MCF 10A (cell line): ENCODE measurements around the gene CD52. TPM values are rescaled to one million over a fixed set of nuclear protein-coding genes. Genes with fewer than 3 reads are reported as not detected.
"Not testable (repeated sequence)": the region's sequence is repeated elsewhere in the genome, so short reads cannot be mapped to it uniquely, and the experiment has no call there.

Source experiments
- BruUV-seq: library from RNA; stranded (reverse); fragments of 400-500 nt; replicated peaks from 2 replicates; lab custom pipeline; 2021; lab: Mats Ljungman, UMichigan
- CTCF ChIA-PET: fragments of 300-600 bp; sonication (Branson Sonifier 250); formaldehyde crosslinking; extraction: SDS; loops from one replicate; lab custom pipeline; 2021; ENCODE audit warnings: antibody characterized with exemption, inconsistent platforms; lab: Yijun Ruan, JAX
- POLR2A ChIA-PET: fragments of 300-600, 350-650 bp; sonication (Branson Sonifier 250); formaldehyde crosslinking; extraction: SDS; loops from one replicate; lab custom pipeline; 2020; ENCODE audit warnings: antibody characterized with exemption, inconsistent platforms; lab: Yijun Ruan, JAX
- DNase-seq: peaks from one replicate; pipeline ENCODE4 v3.0.0-alpha.2; 2018; ENCODE audit not compliant: unreplicated experiment
- H3K27ac Mint-ChIP-seq: one replicate; pipeline ENCODE4 v1.8.0; 2022; ENCODE audit warnings: mild to moderate bottlenecking, low read depth, mixed read lengths; ENCODE audit not compliant: unreplicated experiment
- H3K27me3 Mint-ChIP-seq: one replicate; pipeline ENCODE4 v1.8.0; 2022; ENCODE audit warnings: mixed read lengths; ENCODE audit not compliant: insufficient read depth, unreplicated experiment
- H3K36me3 Mint-ChIP-seq: one replicate; pipeline ENCODE4 v1.8.0; 2022; ENCODE audit warnings: mild to moderate bottlenecking, moderate library complexity, mixed read lengths; ENCODE audit not compliant: insufficient read depth, unreplicated experiment
- H3K4me1 Mint-ChIP-seq: one replicate; pipeline ENCODE4 v1.8.0; 2022; ENCODE audit warnings: mixed read lengths; ENCODE audit not compliant: insufficient read depth, unreplicated experiment
- H3K4me3 Mint-ChIP-seq: one replicate; pipeline ENCODE4 v1.8.0; 2022; ENCODE audit warnings: mild to moderate bottlenecking, moderate library complexity, mixed read lengths; ENCODE audit not compliant: unreplicated experiment
- H3K9me3 Mint-ChIP-seq: one replicate; pipeline ENCODE4 v1.8.0; 2022; ENCODE audit warnings: mixed read lengths; ENCODE audit not compliant: unreplicated experiment
- intact Hi-C: fragments of 100-400 bp; cut with micrococcal nuclease; formaldehyde crosslinking; loops from 2 replicates; pipeline ENCODE4 v1.14.1; 2022
- total RNA-seq: library from RNA; stranded (reverse); gene quantifications from 2 replicates; pipeline ENCODE4 v1.2.3, GENCODE V29; 2022
- TF ChIP-seq, protein P1 (sequence below): fragments of 200-600 bp; IDR thresholded peaks from one replicate; pipeline ENCODE4 v1.8.0; 2022; ENCODE audit warnings: antibody characterized with exemption, mild to moderate bottlenecking; ENCODE audit not compliant: unreplicated experiment

CD52 gene
- total RNA-seq, 1 experiment from 2014 or later: not detected

DNA sequence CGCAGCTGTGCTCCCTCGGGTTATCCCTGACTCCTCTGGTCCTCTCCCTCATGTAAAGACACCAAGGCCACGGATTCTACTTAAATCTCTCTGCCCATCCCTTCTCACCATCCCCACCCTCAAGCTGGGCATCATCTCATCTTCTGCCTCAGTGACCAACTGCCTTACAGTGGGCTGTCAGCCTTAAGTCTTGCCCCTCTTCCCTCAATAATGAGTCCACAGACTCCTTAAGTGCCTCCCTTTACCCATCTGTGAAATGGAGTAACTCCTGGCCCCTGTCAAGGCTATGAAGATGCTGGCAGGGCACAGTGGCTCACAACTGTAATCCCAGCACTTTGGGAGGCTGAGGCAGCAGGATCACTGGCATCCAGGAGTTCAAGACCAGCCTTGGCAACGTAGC lies 25.8 kb upstream of the CD52 start:
- POLR2A ChIA-PET: interaction anchor here (0.9 kb wide), 1 partner anchor 14 kb away, joined by 3 read pairs; no protein-coding TSS in a partner anchor
- no peak overlapping the region for H3K27ac Mint-ChIP-seq
- DNase-seq: no peak

GRCh38 chr1:26292735-26293134 lies 25.0 kb upstream of the CD52 start:
- DNase-seq, H3K4me1 Mint-ChIP-seq, H3K27me3 Mint-ChIP-seq, intact Hi-C loops, BruUV-seq, H3K9me3 Mint-ChIP-seq, H3K27ac Mint-ChIP-seq, H3K36me3 Mint-ChIP-seq, H3K4me3 Mint-ChIP-seq: not testable (repeated sequence)
- ChIA-PET POLR2A (interaction anchor here (0.9 kb wide), 1 partner anchor 13 kb away, joined by 3 read pairs; no protein-coding TSS in a partner anchor), CTCF (interaction anchor here (0.6 to 0.7 kb wide), 2 partner anchors 37 to 124 kb away, joined by 3 read pairs; no protein-coding TSS in a partner anchor)

More for the DNA sequence above, 25.8 kb upstream of the CD52 start:
- no TSS peak for BruUV-seq
- Mint-ChIP-seq H3K4me3 (no peak overlapping the region), H3K27me3 (no peaks in the 10 kb centered on the region), H3K4me1 (no peaks in the 10 kb centered on the region), H3K36me3 (peaks cover 5% of the 10 kb centered on the region), H3K9me3 (no peaks in the 10 kb centered on the region)
- intact Hi-C loops: no loop called here
- TF ChIP-seq, protein P1, sequence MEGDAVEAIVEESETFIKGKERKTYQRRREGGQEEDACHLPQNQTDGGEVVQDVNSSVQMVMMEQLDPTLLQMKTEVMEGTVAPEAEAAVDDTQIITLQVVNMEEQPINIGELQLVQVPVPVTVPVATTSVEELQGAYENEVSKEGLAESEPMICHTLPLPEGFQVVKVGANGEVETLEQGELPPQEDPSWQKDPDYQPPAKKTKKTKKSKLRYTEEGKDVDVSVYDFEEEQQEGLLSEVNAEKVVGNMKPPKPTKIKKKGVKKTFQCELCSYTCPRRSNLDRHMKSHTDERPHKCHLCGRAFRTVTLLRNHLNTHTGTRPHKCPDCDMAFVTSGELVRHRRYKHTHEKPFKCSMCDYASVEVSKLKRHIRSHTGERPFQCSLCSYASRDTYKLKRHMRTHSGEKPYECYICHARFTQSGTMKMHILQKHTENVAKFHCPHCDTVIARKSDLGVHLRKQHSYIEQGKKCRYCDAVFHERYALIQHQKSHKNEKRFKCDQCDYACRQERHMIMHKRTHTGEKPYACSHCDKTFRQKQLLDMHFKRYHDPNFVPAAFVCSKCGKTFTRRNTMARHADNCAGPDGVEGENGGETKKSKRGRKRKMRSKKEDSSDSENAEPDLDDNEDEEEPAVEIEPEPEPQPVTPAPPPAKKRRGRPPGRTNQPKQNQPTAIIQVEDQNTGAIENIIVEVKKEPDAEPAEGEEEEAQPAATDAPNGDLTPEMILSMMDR: no peak
- CTCF ChIA-PET: interaction anchor here (0.7 kb wide), 1 partner anchor 38 kb away, joined by 3 read pairs; no protein-coding TSS in a partner anchor

- no TSS peak for BruUV-seq
- TF ChIP-seq, protein P1: no peak
- no peak overlapping the region for H3K27ac Mint-ChIP-seq
- no peaks in the 10 kb centered on the region for H3K9me3 Mint-ChIP-seq
- peaks cover 5% of the 10 kb centered on the region for H3K36me3 Mint-ChIP-seq
- POLR2A ChIA-PET: no interaction called here
- DNase-seq: no peak
- intact Hi-C loops: no loop called here
- H3K4me1 Mint-ChIP-seq: peaks cover 3% of the 10 kb centered on the region
- no peak overlapping the region for H3K4me3 Mint-ChIP-seq
- H3K27me3 Mint-ChIP-seq: no peaks in the 10 kb centered on the region
- CTCF ChIA-PET: no interaction called here
Measured at GRCh38 chr1:26293911-26294463, 23.8 kb upstream of the CD52 start.

- Mint-ChIP-seq H3K27me3 (no peaks in the 10 kb centered on the region), H3K4me3 (no peak overlapping the region), H3K36me3 (peaks cover 9% of the 10 kb centered on the region), H3K4me1 (peaks cover 5% of the 10 kb centered on the region), H3K9me3 (no peaks in the 10 kb centered on the region), H3K27ac (no peak overlapping the region)
- ChIA-PET CTCF (interaction anchor here (1.1 kb wide), 1 partner anchor 10 kb away, joined by 3 read pairs; no protein-coding TSS in a partner anchor), POLR2A (interaction anchor here (1.1 to 1.5 kb wide), 2 partner anchors 12 to 16 kb away, joined by 3 read pairs; no protein-coding TSS in a partner anchor)
- BruUV-seq: no TSS peak
- TF ChIP-seq, protein P1: no peak
- DNase-seq: no peak
- intact Hi-C loops: no loop called here
Measured at GRCh38 chr1:26295194-26296138, 22.3 kb upstream of the CD52 start.
